Kidney (tissue), 14 donors: ENCODE data around the gene TLR6. TPM values are rescaled to one million over a fixed set of nuclear protein-coding genes. Genes with fewer than 3 reads are reported as not detected.
A peak's percentile ranks its signal among the peaks of the same experiment; 100 is the strongest.

Experiments used
- DNase-seq, 5 donors: peaks; one replicate each; pipeline ENCODE4 v3.0.0-alpha.2; 2013 to 2020
- FAIRE-seq: peaks from 2 replicates; lab custom pipeline; 2012; peaks lifted over from hg19 to GRCh38; lab: Jason Lieb, UNC
- H3K27ac ChIP-seq, 2 donors: one replicate each; pipeline ENCODE4 v1.7.0; 2013; ENCODE audit warnings: low read depth in 2 of 2, low read length in 2 of 2, inconsistent platforms in 1 of 2
- H3K27me3 ChIP-seq: one replicate; pipeline ENCODE4 v1.7.1; 2013; ENCODE audit warnings: low read length, inconsistent platforms; ENCODE audit not compliant: control insufficient read depth, insufficient read depth
- H3K36me3 ChIP-seq, 3 donors: one replicate each; pipeline versions ENCODE4 v1.7.0 to v1.7.1; 2013; ENCODE audit warnings: low read length in 3 of 3, control low read depth in 1 of 3, inconsistent platforms in 1 of 3; ENCODE audit not compliant: insufficient read depth in 3 of 3, control insufficient read depth in 2 of 3
- H3K4me1 ChIP-seq, 3 donors: one replicate each; pipeline versions ENCODE4 v1.7.0 to v1.7.1; 2013; ENCODE audit warnings: low read length in 3 of 3, inconsistent platforms in 1 of 3, low read depth in 1 of 3; ENCODE audit not compliant: control insufficient read depth in 2 of 3, insufficient read depth in 2 of 3
- H3K4me3 ChIP-seq, 3 donors: one replicate each; pipeline versions ENCODE4 v1.7.0 to v1.8.1; 2013; ENCODE audit warnings: low read length in 3 of 3, control low read depth in 1 of 3, inconsistent platforms in 1 of 3
- H3K9ac ChIP-seq, 3 donors: one replicate each; pipeline versions ENCODE4 v1.7.0 to v1.7.1; 2013; ENCODE audit warnings: low read length in 3 of 3, control low read depth in 1 of 3, inconsistent platforms in 1 of 3
- H3K9me3 ChIP-seq, 3 donors: one replicate each; pipeline versions ENCODE4 v1.7.0 to v1.7.1; 2013; ENCODE audit warnings: low read length in 3 of 3, control low read depth in 1 of 3, inconsistent platforms in 1 of 3; ENCODE audit not compliant: control insufficient read depth in 2 of 3, insufficient read depth in 1 of 3
- CTCF ChIP-seq: IDR thresholded peaks from 3 replicates; pipeline ENCODE4 v1.5.1; 2012; ENCODE audit warnings: mild to moderate bottlenecking, moderate library complexity, borderline replicate concordance; ENCODE audit not compliant: insufficient read depth; ENCODE audit errors: extremely low read depth
- intact Hi-C: fragments of 100-400 bp; cut with DNase I; formaldehyde crosslinking; loops from one replicate; pipeline ENCODE4 v1.11.1; 2022
- polyA plus RNA-seq: library from polyadenylated mRNA; stranded (reverse); fragments of 350-450 nt; fragmentation: Illumina TruSeq; extraction: RNeasy Lipid Tissue Mini Kit (QIAGEN cat#74804); gene quantifications from one replicate; pipeline ENCODE4 v1.2.3, GENCODE V29; 2014; ENCODE audit warnings: low read depth, low replicate concordance; ENCODE audit not compliant: insufficient read depth
- total RNA-seq: library from RNA; stranded (reverse); fragmentation: NEBNext Ultra II Directional; extraction: Animal tissue kit (Norgen Biotek cat#: 25700); gene quantifications from one replicate; pipeline ENCODE4 v1.2.1, GENCODE V29; 2021
- donor health status: control.
- donor health status: control.
- donor health status: control.
- donor health status: control.
- donor health status: control.
- donor health status: DM: yes; HTN: yes; CAD: no.
- donor health status: Normal renal cell carcinoma (clear cell type).

TLR6 gene
- total and polyA plus RNA-seq, 2 donors from 2014 or later, result 0.62 to 6.1 TPM

- peak overlapping the region in 1 of 2 donors; percentile 53 for H3K27ac ChIP-seq
- intact Hi-C loops, result no loop called here
- DNase-seq (no peak), FAIRE-seq (no peak)
- no peak for TF ChIP-seq CTCF
- H3K4me1 ChIP-seq, result no peaks in the 10 kb centered on the region
- no peak overlapping the region for H3K9ac ChIP-seq
- H3K4me3 ChIP-seq, result no peak overlapping the region
- no peaks in the 10 kb centered on the region for H3K36me3 ChIP-seq
- H3K27me3 ChIP-seq, result no peaks in the 10 kb centered on the region
- H3K9me3 ChIP-seq, result no peaks in the 10 kb centered on the region
These were observed 908 bp upstream of the TLR6 start for GRCh38 chr4:38857354-38858096.

- FAIRE-seq (no peak), DNase-seq (no peak)
- no peaks in the 10 kb centered on the region for H3K36me3 ChIP-seq
- intact Hi-C loops, result no loop called here
- no peak overlapping the region for H3K27ac ChIP-seq
- TF ChIP-seq CTCF, result no peak
- no peaks in the 10 kb centered on the region for H3K9me3 ChIP-seq
- no peaks in the 10 kb centered on the region for H3K27me3 ChIP-seq
- H3K4me1 ChIP-seq, result no peaks in the 10 kb centered on the region
- peak overlapping the region in 2 of 3 donors; percentile 6 to 55 for H3K4me3 ChIP-seq
- H3K9ac ChIP-seq, result peak overlapping the region in 1 of 3 donors; percentile 1
These were observed 571 bp downstream of the TLR6 start for GRCh38 chr4:38856046-38856445.

- TF ChIP-seq CTCF, result no peak
- intact Hi-C loops, result no loop called here
- H3K27me3 ChIP-seq, result no peaks in the 10 kb centered on the region
- no peak for FAIRE-seq
- no peaks in the 10 kb centered on the region for H3K36me3 ChIP-seq
- no peaks in the 10 kb centered on the region for H3K4me1 ChIP-seq
- no peak overlapping the region for H3K4me3 ChIP-seq
- no peak for DNase-seq
- H3K9ac ChIP-seq, result no peak overlapping the region
- no peaks in the 10 kb centered on the region for H3K9me3 ChIP-seq
- no peak overlapping the region for H3K27ac ChIP-seq
These were observed 1.2 kb downstream of the TLR6 start for GRCh38 chr4:38855466-38855865.
